Urinary bladder (tissue), 4 donors: ENCODE data around the gene ARID3A. TPM values are rescaled to one million over a fixed set of nuclear protein-coding genes. Genes with fewer than 3 reads are reported as not detected.

ENCODE experiments used
- DNase-seq: peaks from one replicate; pipeline ENCODE4 v3.0.0-alpha.2; 2015; ENCODE audit errors: extremely low spot score
- H3K27ac ChIP-seq: one replicate; pipeline ENCODE4 v1.5.1; 2013; ENCODE audit warnings: low read depth, mild to moderate bottlenecking, moderate library complexity
- H3K36me3 ChIP-seq: one replicate; pipeline ENCODE4 v1.6.1; 2013; ENCODE audit warnings: mild to moderate bottlenecking, moderate library complexity; ENCODE audit not compliant: insufficient read depth
- H3K4me1 ChIP-seq: one replicate; pipeline ENCODE4 v1.6.1; 2013; ENCODE audit warnings: mild to moderate bottlenecking, moderate library complexity; ENCODE audit not compliant: insufficient read depth
- H3K4me3 ChIP-seq: one replicate; pipeline ENCODE4 v1.5.1; 2013; ENCODE audit warnings: low read depth, low read length
- WGBS: extraction: QIAGEN DNeasy Blood & Tissue Kit; methylation state at CpG from one replicate; pipeline ENCODE4 v1.1.7; 2013; 5-methylcytosine and 5-hydroxymethylcytosine counted together
- polyA plus RNA-seq: library from polyadenylated mRNA; stranded (reverse); fragments of 200-250 nt; gene quantifications from one replicate; pipeline ENCODE4 v1.2.3, GENCODE V29; 2013
- total RNA-seq: library from RNA; depleted of rRNA; stranded (reverse); fragments of >200 nt; gene quantifications from one replicate; pipeline ENCODE4 v1.2.3, GENCODE V29; 2014
- donor health status: healthy with polysubstance abuse.
- donor health status: healthy.

ARID3A gene
- total and polyA plus RNA-seq, 2 donors, result 6.1 to 9.1 TPM

GRCh38 chr19:989381-990081, 63.7 kb downstream of the ARID3A start:
- Histone ChIP-seq H3K27ac (no peak overlapping the region), H3K4me3 (no peak overlapping the region), H3K4me1 (no peaks in the 10 kb centered on the region), H3K36me3 (peaks cover 2% of the 10 kb centered on the region)
- no peak for DNase-seq
- WGBS, result 90% methylated on average over 25 of the region's 25 CpGs

GRCh38 chr19:990119-990571, 64.3 kb downstream of the ARID3A start:
- Histone ChIP-seq H3K4me1 (no peaks in the 10 kb centered on the region), H3K27ac (no peak overlapping the region), H3K36me3 (peaks cover 2% of the 10 kb centered on the region), H3K4me3 (no peak overlapping the region)
- DNase-seq, result no peak
- WGBS, result 66% methylated on average over 27 of the region's 27 CpGs

- DNase-seq, result no peak
- Histone ChIP-seq H3K4me3 (no peak overlapping the region), H3K27ac (no peak overlapping the region), H3K36me3 (peaks cover 2% of the 10 kb centered on the region), H3K4me1 (no peaks in the 10 kb centered on the region)
- WGBS, result 92% methylated on average over 23 of the region's 23 CpGs
These were observed 64.9 kb downstream of the ARID3A start for GRCh38 chr19:990746-991145.

GRCh38 chr19:991174-991931, 65.5 kb downstream of the ARID3A start:
- Histone ChIP-seq H3K4me3 (no peak overlapping the region), H3K36me3 (peaks cover 2% of the 10 kb centered on the region), H3K27ac (no peak overlapping the region), H3K4me1 (no peaks in the 10 kb centered on the region)
- no peak for DNase-seq
- 90% methylated on average over 45 of the region's 47 CpGs for WGBS

GRCh38 chr19:991932-992669, 66.3 kb downstream of the ARID3A start:
- H3K36me3 ChIP-seq, result peaks cover 2% of the 10 kb centered on the region
- H3K4me1 ChIP-seq, result no peaks in the 10 kb centered on the region
- H3K27ac ChIP-seq, result no peak overlapping the region
- WGBS, result 93% methylated on average over 42 of the region's 42 CpGs
- no peak overlapping the region for H3K4me3 ChIP-seq
- no peak for DNase-seq

GRCh38 chr19:992670-993055, 66.8 kb downstream of the ARID3A start:
- no peak overlapping the region for H3K4me3 ChIP-seq
- WGBS, result 93% methylated on average over 13 of the region's 13 CpGs
- H3K27ac ChIP-seq, result no peak overlapping the region
- H3K36me3 ChIP-seq, result peaks cover 2% of the 10 kb centered on the region
- no peak for DNase-seq
- H3K4me1 ChIP-seq, result no peaks in the 10 kb centered on the region

- WGBS, result 89% methylated on average over 17 of the region's 17 CpGs
- DNase-seq, result no peak
- H3K27ac ChIP-seq, result no peak overlapping the region
- peaks cover 2% of the 10 kb centered on the region for H3K36me3 ChIP-seq
- H3K4me1 ChIP-seq, result no peaks in the 10 kb centered on the region
- no peak overlapping the region for H3K4me3 ChIP-seq
These were observed 67.6 kb downstream of the ARID3A start for GRCh38 chr19:993361-993830.

- 88% methylated on average over 43 of the region's 43 CpGs for WGBS
These were observed 68.1 kb downstream of the ARID3A start for GRCh38 chr19:993831-994393.

GRCh38 chr19:994516-994915, 68.7 kb downstream of the ARID3A start:
- Histone ChIP-seq H3K4me3 (no peak overlapping the region), H3K36me3 (peaks cover 2% of the 10 kb centered on the region), H3K27ac (no peak overlapping the region), H3K4me1 (no peaks in the 10 kb centered on the region)
- DNase-seq, result no peak
- 93% methylated on average over 18 of the region's 18 CpGs for WGBS

More at GRCh38 chr19:993831-994393, 68.1 kb downstream of the ARID3A start:
- no peaks in the 10 kb centered on the region for H3K4me1 ChIP-seq
- H3K27ac ChIP-seq, result no peak overlapping the region
- DNase-seq, result no peak
- H3K36me3 ChIP-seq, result peaks cover 2% of the 10 kb centered on the region
- no peak overlapping the region for H3K4me3 ChIP-seq

- H3K4me3 ChIP-seq, result no peak overlapping the region
- H3K36me3 ChIP-seq, result peaks cover 2% of the 10 kb centered on the region
- 78% methylated on average over 26 of the region's 26 CpGs for WGBS
- no peak for DNase-seq
- no peak overlapping the region for H3K27ac ChIP-seq
- no peaks in the 10 kb centered on the region for H3K4me1 ChIP-seq
These were observed 69.4 kb downstream of the ARID3A start for GRCh38 chr19:995051-995827.

GRCh38 chr19:996051-996838, 70.4 kb downstream of the ARID3A start:
- Histone ChIP-seq H3K4me1 (no peaks in the 10 kb centered on the region), H3K36me3 (no peaks in the 10 kb centered on the region), H3K4me3 (no peak overlapping the region), H3K27ac (no peak overlapping the region)
- WGBS, result 12% methylated on average over 64 of the region's 64 CpGs
- DNase-seq, result peak; percentile 35

- DNase-seq, result no peak
- 40% methylated on average over 6 of the region's 6 CpGs for WGBS
- Histone ChIP-seq H3K27ac (no peak overlapping the region), H3K4me3 (no peak overlapping the region), H3K36me3 (no peaks in the 10 kb centered on the region), H3K4me1 (no peaks in the 10 kb centered on the region)
These were observed 72.2 kb downstream of the ARID3A start for GRCh38 chr19:998064-998463.
